Activated naive CD8-positive, alpha-beta T cell (primary cell): ENCODE results near the gene GEMIN5.

Experiments
- H3K27ac Mint-ChIP-seq: one replicate; pipeline ENCODE4 v1.8.0; 2021; ENCODE audit warnings: mixed read lengths
- H3K27me3 Mint-ChIP-seq: one replicate; pipeline ENCODE4 v1.8.0; 2021; ENCODE audit warnings: mixed read lengths
- H3K36me3 Mint-ChIP-seq: one replicate; pipeline ENCODE4 v1.8.0; 2021; ENCODE audit warnings: mixed read lengths
- H3K4me1 Mint-ChIP-seq: one replicate; pipeline ENCODE4 v1.8.0; 2021; ENCODE audit warnings: low read depth, mixed read lengths
- H3K4me3 Mint-ChIP-seq: one replicate; pipeline ENCODE4 v1.8.0; 2021; ENCODE audit warnings: mild to moderate bottlenecking, mixed read lengths
- H3K9me3 Mint-ChIP-seq: one replicate; pipeline ENCODE4 v1.8.0; 2021; ENCODE audit warnings: low read depth, mixed read lengths

GEMIN5 gene

GRCh38 chr5:154873791-154874331 is 64.2 kb downstream of the GEMIN5 start:
- Mint-ChIP-seq H3K4me1 (no peaks in the 10 kb centered on the region), H3K27me3 (no peaks in the 10 kb centered on the region), H3K36me3 (peaks cover 36% of the 10 kb centered on the region), H3K4me3 (no peak overlapping the region), H3K9me3 (peaks cover 5% of the 10 kb centered on the region), H3K27ac (no peak overlapping the region)

- Mint-ChIP-seq H3K4me1 (peaks cover 7% of the 10 kb centered on the region), H3K27ac (no peak overlapping the region), H3K4me3 (no peak overlapping the region), H3K36me3 (peaks cover 28% of the 10 kb centered on the region), H3K9me3 (no peaks in the 10 kb centered on the region), H3K27me3 (no peaks in the 10 kb centered on the region)
These were observed 66.3 kb downstream of the GEMIN5 start for GRCh38 chr5:154871734-154872133.

GRCh38 chr5:154868702-154869101 is 69.3 kb downstream of the GEMIN5 start:
- no peaks in the 10 kb centered on the region for H3K9me3 Mint-ChIP-seq
- peaks cover 15% of the 10 kb centered on the region for H3K36me3 Mint-ChIP-seq
- peaks cover 24% of the 10 kb centered on the region for H3K4me1 Mint-ChIP-seq
- H3K27me3 Mint-ChIP-seq, result no peaks in the 10 kb centered on the region
- H3K4me3 Mint-ChIP-seq, result no peak overlapping the region
- peak overlapping the region; percentile 70 for H3K27ac Mint-ChIP-seq

- H3K4me1 Mint-ChIP-seq, result peaks cover 40% of the 10 kb centered on the region
- no peaks in the 10 kb centered on the region for H3K9me3 Mint-ChIP-seq
- H3K4me3 Mint-ChIP-seq, result no peak overlapping the region
- H3K36me3 Mint-ChIP-seq, result peaks cover 8% of the 10 kb centered on the region
- no peaks in the 10 kb centered on the region for H3K27me3 Mint-ChIP-seq
- peak overlapping the region; percentile 83 for H3K27ac Mint-ChIP-seq
These were observed 71.2 kb downstream of the GEMIN5 start for GRCh38 chr5:154866841-154867240.

- Mint-ChIP-seq H3K27ac (peak overlapping the region; percentile 13), H3K27me3 (no peaks in the 10 kb centered on the region), H3K36me3 (peaks cover 8% of the 10 kb centered on the region), H3K4me3 (no peak overlapping the region), H3K4me1 (peaks cover 51% of the 10 kb centered on the region), H3K9me3 (no peaks in the 10 kb centered on the region)
These were observed 72.4 kb downstream of the GEMIN5 start for GRCh38 chr5:154865466-154866184.

- peaks cover 8% of the 10 kb centered on the region for H3K36me3 Mint-ChIP-seq
- peaks cover 63% of the 10 kb centered on the region for H3K4me1 Mint-ChIP-seq
These were observed 74.5 kb downstream of the GEMIN5 start for GRCh38 chr5:154863291-154864080.

GRCh38 chr5:154862766-154863165 is 75.2 kb downstream of the GEMIN5 start:
- Mint-ChIP-seq H3K9me3 (no peaks in the 10 kb centered on the region), H3K4me3 (peak overlapping the region; percentile 39), H3K27me3 (no peaks in the 10 kb centered on the region), H3K4me1 (peaks cover 63% of the 10 kb centered on the region), H3K36me3 (peaks cover 8% of the 10 kb centered on the region), H3K27ac (peak overlapping the region; percentile 68)

More at GRCh38 chr5:154863291-154864080, 74.5 kb downstream of the GEMIN5 start:
- Mint-ChIP-seq H3K27ac (peak overlapping the region; percentile 68), H3K4me3 (peak overlapping the region; percentile 23), H3K9me3 (no peaks in the 10 kb centered on the region), H3K27me3 (no peaks in the 10 kb centered on the region)

- H3K27ac Mint-ChIP-seq, result peak overlapping the region; percentile 72
These were observed 76.1 kb downstream of the GEMIN5 start for GRCh38 chr5:154861946-154862345.

GRCh38 chr5:154860765-154861164 is 77.2 kb downstream of the GEMIN5 start:
- Mint-ChIP-seq H3K4me1 (peaks cover 58% of the 10 kb centered on the region), H3K4me3 (peak overlapping the region; percentile 98), H3K9me3 (no peaks in the 10 kb centered on the region), H3K36me3 (peaks cover 8% of the 10 kb centered on the region), H3K27ac (peak overlapping the region; percentile 98), H3K27me3 (no peaks in the 10 kb centered on the region)

More at GRCh38 chr5:154861946-154862345, 76.1 kb downstream of the GEMIN5 start:
- no peaks in the 10 kb centered on the region for H3K27me3 Mint-ChIP-seq
- H3K36me3 Mint-ChIP-seq, result peaks cover 8% of the 10 kb centered on the region
- H3K9me3 Mint-ChIP-seq, result no peaks in the 10 kb centered on the region
- peaks cover 61% of the 10 kb centered on the region for H3K4me1 Mint-ChIP-seq
- H3K4me3 Mint-ChIP-seq, result peak overlapping the region; percentile 98

GRCh38 chr5:154860123-154860522 is 77.9 kb downstream of the GEMIN5 start:
- Mint-ChIP-seq H3K4me3 (peak overlapping the region; percentile 98), H3K36me3 (peaks cover 5% of the 10 kb centered on the region), H3K9me3 (no peaks in the 10 kb centered on the region), H3K27ac (peak overlapping the region; percentile 98), H3K27me3 (no peaks in the 10 kb centered on the region), H3K4me1 (peaks cover 53% of the 10 kb centered on the region)

GRCh38 chr5:154858972-154859871 is 78.8 kb downstream of the GEMIN5 start:
- no peaks in the 10 kb centered on the region for H3K9me3 Mint-ChIP-seq
- peaks cover 49% of the 10 kb centered on the region for H3K4me1 Mint-ChIP-seq
- H3K36me3 Mint-ChIP-seq, result peaks cover 2% of the 10 kb centered on the region
- no peaks in the 10 kb centered on the region for H3K27me3 Mint-ChIP-seq
- peak overlapping the region; percentile 98 for H3K27ac Mint-ChIP-seq
- H3K4me3 Mint-ChIP-seq, result peak overlapping the region; percentile 98

GRCh38 chr5:154858297-154858971 is 79.6 kb downstream of the GEMIN5 start, which contains the start of gene CNOT8:
Gene CNOT8, plus strand, starts transcription at chr5:154858627. Its CDS starts 4,652 bp downstream, at chr5:154863279.
- peak within 1 kb of the TSS; percentile 98 for H3K27ac Mint-ChIP-seq
- H3K36me3 Mint-ChIP-seq, result peaks cover 2% of the 10 kb centered on the region
- peaks cover 44% of the 10 kb centered on the region for H3K4me1 Mint-ChIP-seq
- no peaks in the 10 kb centered on the region for H3K27me3 Mint-ChIP-seq
- no peaks in the 10 kb centered on the region for H3K9me3 Mint-ChIP-seq
- H3K4me3 Mint-ChIP-seq, result peak within 1 kb of the TSS; percentile 98

GRCh38 chr5:154857530-154858296 is 80.3 kb downstream of the GEMIN5 start:
- Mint-ChIP-seq H3K4me1 (peaks cover 38% of the 10 kb centered on the region), H3K27ac (peak overlapping the region; percentile 98), H3K27me3 (no peaks in the 10 kb centered on the region), H3K9me3 (no peaks in the 10 kb centered on the region), H3K36me3 (peaks cover under 1% of the 10 kb centered on the region), H3K4me3 (peak overlapping the region; percentile 98)
